Natural killer cell (primary cell): ENCODE results near the gene NFKB2. TPM values are rescaled to one million over a fixed set of nuclear protein-coding genes. Genes with fewer than 3 reads are reported as not detected.

Source experiments
- ATAC-seq, 3 donors: fragments of 150-1000 bp in 2 of 3; fragments of 200-7000 bp in 1 of 3; cut with Tn5 transposase; 1 replicate in 1 of 3; 2 replicates in 2 of 3; pipeline ENCODE4 v1.10.0; 2021; ENCODE audit warnings: mild to moderate bottlenecking in 2 of 3, moderate library complexity in 2 of 3
- DNase-seq, 2 donors: peaks; one replicate each; pipeline versions ENCODE4 v3.0.0 to v3.0.0-alpha.2; 2013 to 2021; ENCODE audit warnings: mixed read lengths in 1 of 2
- H3K27ac ChIP-seq: one replicate; pipeline ENCODE4 v1.5.1; 2013; ENCODE audit warnings: mild to moderate bottlenecking, low read length
- H3K27me3 ChIP-seq: one replicate; pipeline ENCODE4 v1.6.1; 2013; ENCODE audit warnings: low read length; ENCODE audit not compliant: control insufficient read depth, insufficient read depth
- H3K36me3 ChIP-seq: one replicate; pipeline ENCODE4 v1.6.1; 2013; ENCODE audit warnings: low read length; ENCODE audit not compliant: control insufficient read depth, insufficient read depth
- H3K4me1 ChIP-seq: one replicate; pipeline ENCODE4 v1.6.1; 2013; ENCODE audit warnings: low read length; ENCODE audit not compliant: control insufficient read depth, insufficient read depth
- H3K4me3 ChIP-seq: one replicate; pipeline ENCODE4 v1.5.1; 2013; ENCODE audit warnings: low read length
- H3K9me3 ChIP-seq: one replicate; pipeline ENCODE4 v1.6.1; 2013; ENCODE audit warnings: low read length; ENCODE audit not compliant: control insufficient read depth, insufficient read depth
- H3K27ac Mint-ChIP-seq, 2 donors: one replicate each; pipeline ENCODE4 v1.8.0; 2022; ENCODE audit warnings: mild to moderate bottlenecking in 2 of 2, mixed read lengths in 2 of 2, moderate library complexity in 1 of 2
- H3K27me3 Mint-ChIP-seq, 2 donors: one replicate each; pipeline ENCODE4 v1.8.0; 2022; ENCODE audit warnings: low read depth in 2 of 2, mixed read lengths in 2 of 2
- H3K36me3 Mint-ChIP-seq: one replicate; pipeline ENCODE4 v1.8.0; 2022; ENCODE audit warnings: mixed read lengths
- H3K4me1 Mint-ChIP-seq, 2 donors: one replicate each; pipeline ENCODE4 v1.8.0; 2022; ENCODE audit warnings: mixed read lengths in 2 of 2
- H3K4me3 Mint-ChIP-seq: one replicate; pipeline ENCODE4 v1.8.0; 2022; ENCODE audit warnings: mild to moderate bottlenecking, moderate library complexity, mixed read lengths
- H3K9me3 Mint-ChIP-seq, 2 donors: one replicate each; pipeline ENCODE4 v1.8.0; 2022; ENCODE audit warnings: mixed read lengths in 2 of 2
- CTCF ChIP-seq: fragments of 200-600 bp; IDR thresholded peaks from one replicate; pipeline ENCODE4 v1.8.0; 2022; ENCODE audit warnings: antibody characterized with exemption
- WGBS: methylation state at CpG from one replicate; pipeline ENCODE4 v1.1.7; 2013; ENCODE audit warnings: missing lambda C conversion rate; ENCODE audit not compliant: insufficient coverage; 5-methylcytosine and 5-hydroxymethylcytosine counted together
- intact Hi-C: fragments of 100-400 bp; cut with micrococcal nuclease; formaldehyde crosslinking; loops from one replicate; pipeline ENCODE4 v1.14.2; 2022
- total RNA-seq, 4 donors: library from RNA; stranded (reverse); fragments of 120-200 nt in 1 of 4; gene quantifications; one replicate each; pipeline versions ENCODE4 v1.2.3 to v1.2.4, GENCODE V29; 2013 to 2022

NFKB2 gene
- total RNA-seq, 3 donors from 2014 or later (not counting 1 experiment from before 2014, with no cell fraction given): 201 to 264 (median 246) TPM

DNA sequence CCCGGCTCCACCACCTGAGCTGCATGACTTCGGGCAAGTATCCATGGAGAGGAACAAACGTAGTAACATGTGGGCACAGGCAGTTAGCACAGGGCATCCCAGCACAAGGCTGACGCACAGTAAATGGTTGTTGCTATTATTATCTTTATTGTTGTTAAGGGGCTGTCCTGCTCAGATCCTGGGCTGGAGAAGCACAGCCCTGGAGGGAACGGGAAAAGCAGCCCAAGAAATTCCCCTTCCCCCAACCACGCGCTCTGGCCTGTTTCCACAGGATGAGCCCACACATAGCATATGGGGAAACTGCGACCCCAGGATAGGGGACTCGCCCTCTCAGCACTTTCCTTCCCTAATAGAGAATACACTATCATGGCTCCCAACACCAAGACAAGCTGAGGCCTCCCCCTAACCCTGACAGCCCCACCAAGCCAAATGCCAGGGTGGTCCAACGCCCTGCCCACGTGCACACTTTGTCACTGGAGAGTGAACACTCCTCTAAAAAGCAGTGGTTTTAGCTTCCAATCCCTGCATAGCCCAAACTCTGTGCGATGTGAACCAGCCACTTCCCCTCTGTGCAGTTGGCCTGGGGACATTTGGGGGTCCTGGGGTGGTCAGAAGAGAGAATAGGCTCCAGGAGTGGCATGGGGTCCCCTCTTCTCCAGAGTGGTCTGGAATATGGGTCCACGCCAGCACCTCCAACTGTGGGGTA lies 12.1 kb downstream of the NFKB2 start:
- no peak for TF ChIP-seq CTCF
- Mint-ChIP-seq H3K4me1 (peaks cover 9 to 15% of the 10 kb centered on the region in 2 donors), H3K9me3 (no peaks in the 10 kb centered on the region), H3K27me3 (peaks cover 35 to 39% of the 10 kb centered on the region in 2 donors), H3K36me3 (no peaks in the 10 kb centered on the region), H3K27ac (peak overlapping the region; percentile 31 to 63), H3K4me3 (peak overlapping the region; percentile 75)
- Histone ChIP-seq H3K36me3 (peaks cover under 1% of the 10 kb centered on the region), H3K27ac (no peak overlapping the region), H3K27me3 (peaks cover 34% of the 10 kb centered on the region), H3K9me3 (no peaks in the 10 kb centered on the region), H3K4me3 (no peak overlapping the region), H3K4me1 (peaks cover 20% of the 10 kb centered on the region)
- intact Hi-C loops: no loop called here
- DNase-seq (peak in 1 of 2 donors; percentile 39), ATAC-seq (peak in 1 of 3 donors; percentile 0)
- 92% methylated on average over 13 of the region's 13 CpGs for WGBS

DNA sequence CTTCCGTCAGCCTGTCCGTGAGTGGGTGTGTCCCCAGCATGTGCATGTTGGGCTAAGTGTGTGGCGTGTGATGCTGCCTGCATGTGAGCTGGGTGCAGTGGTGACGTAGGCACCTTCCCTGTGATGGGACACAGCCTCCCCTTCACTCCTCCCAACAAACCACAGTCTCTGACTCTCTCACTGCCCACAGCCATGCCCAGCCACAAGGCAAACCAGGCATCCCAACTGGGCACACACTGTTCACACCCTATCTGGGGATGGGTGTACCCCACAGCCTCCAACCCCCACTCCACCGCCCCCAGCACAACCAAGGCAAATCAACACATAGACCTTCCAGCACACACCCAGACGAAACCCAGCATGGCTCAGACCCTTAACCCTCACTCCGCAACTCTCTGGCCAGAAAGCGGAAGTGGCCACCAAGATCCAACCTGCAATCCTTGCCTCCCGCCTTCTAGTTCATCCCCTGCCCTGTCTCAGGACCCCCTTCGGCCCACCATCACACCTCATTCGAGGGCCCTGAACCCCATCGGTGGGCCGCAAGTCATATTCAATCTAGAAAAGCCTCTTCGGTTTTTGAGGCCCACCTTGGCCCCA lies 12.7 kb downstream of the NFKB2 start:
- H3K36me3 Mint-ChIP-seq: no peaks in the 10 kb centered on the region
- no peaks in the 10 kb centered on the region for H3K9me3 ChIP-seq
- ATAC-seq (peak in 1 of 3 donors; percentile 3), DNase-seq (peak in 1 of 2 donors; percentile 65)
- 76% methylated on average over 14 of the region's 14 CpGs for WGBS
- peaks cover 9 to 15% of the 10 kb centered on the region in 2 donors for H3K4me1 Mint-ChIP-seq
- H3K27me3 Mint-ChIP-seq: peaks cover 37 to 43% of the 10 kb centered on the region in 2 donors
- H3K27me3 ChIP-seq: peaks cover 34% of the 10 kb centered on the region
- H3K4me3 Mint-ChIP-seq: peak overlapping the region; percentile 75
- no peak overlapping the region for H3K4me3 ChIP-seq
- H3K27ac ChIP-seq: no peak overlapping the region
- intact Hi-C loops: no loop called here
- H3K9me3 Mint-ChIP-seq: no peaks in the 10 kb centered on the region
- peaks cover 20% of the 10 kb centered on the region for H3K4me1 ChIP-seq
- no peaks in the 10 kb centered on the region for H3K36me3 ChIP-seq
- TF ChIP-seq CTCF: no peak
- peak overlapping the region; percentile 31 to 63 for H3K27ac Mint-ChIP-seq

DNA sequence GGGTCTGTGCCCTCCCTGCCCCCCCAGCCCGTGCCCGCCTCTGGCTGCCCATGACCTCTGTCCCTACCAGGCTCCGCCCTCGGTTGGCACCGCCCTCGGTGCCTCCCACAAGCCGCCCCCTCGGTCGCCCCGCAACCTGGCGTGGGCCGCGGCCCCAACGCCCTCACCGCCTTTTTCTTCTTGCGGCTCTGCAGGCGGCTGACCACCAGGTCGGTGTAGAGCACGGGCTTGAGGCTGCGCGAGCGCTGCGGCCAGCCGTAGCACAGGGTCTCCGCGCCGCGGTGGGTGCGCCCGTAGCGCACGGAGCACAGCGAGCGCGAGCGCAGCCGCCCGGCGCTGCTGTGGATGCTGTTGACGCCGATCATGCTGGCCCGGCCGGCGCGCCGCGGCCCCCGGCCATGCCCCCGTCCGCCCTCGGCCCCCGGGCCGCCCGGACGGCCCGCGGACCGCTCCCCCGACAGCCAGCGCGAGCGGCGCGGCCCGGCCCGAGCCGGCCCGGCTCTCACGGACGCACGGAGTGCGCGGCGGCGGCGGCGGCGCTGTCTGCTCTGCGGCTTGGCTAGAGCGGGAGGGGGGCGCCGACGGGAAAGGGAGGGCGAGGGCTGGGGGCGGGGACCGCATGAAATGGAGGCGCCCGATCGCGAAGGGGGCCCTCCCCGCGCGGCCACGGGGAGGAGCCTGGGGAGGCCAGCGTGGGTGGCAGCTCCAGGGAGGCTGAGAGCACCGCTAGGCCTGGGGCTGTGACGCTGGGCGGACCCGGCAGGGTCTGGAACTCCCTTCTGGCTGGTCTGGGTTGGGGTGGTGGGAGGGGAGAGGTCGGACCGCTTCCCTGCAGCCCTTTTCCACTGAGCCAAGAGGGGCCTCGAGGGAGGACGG lies 13.5 kb downstream of the NFKB2 start:
- peaks cover 37 to 43% of the 10 kb centered on the region in 2 donors for H3K27me3 Mint-ChIP-seq
- no peak for TF ChIP-seq CTCF
- Histone ChIP-seq H3K36me3 (no peaks in the 10 kb centered on the region), H3K4me3 (no peak overlapping the region), H3K4me1 (peaks cover 20% of the 10 kb centered on the region), H3K9me3 (no peaks in the 10 kb centered on the region), H3K27me3 (peaks cover 34% of the 10 kb centered on the region), H3K27ac (no peak overlapping the region)
- no peaks in the 10 kb centered on the region for H3K9me3 Mint-ChIP-seq
- H3K4me1 Mint-ChIP-seq: peaks cover 9 to 15% of the 10 kb centered on the region in 2 donors
- DNase-seq: peak in 1 of 2 donors; percentile 83
- peak; percentile 50 to 57 (median 51) for ATAC-seq
- WGBS: under 1% methylated on average over 103 of the region's 103 CpGs
- intact Hi-C loops: no loop called here
- H3K36me3 Mint-ChIP-seq: no peaks in the 10 kb centered on the region
- H3K27ac Mint-ChIP-seq: peak overlapping the region in 1 of 2 donors; percentile 13
- H3K4me3 Mint-ChIP-seq: peak overlapping the region; percentile 78
